H1 (cell line): ENCODE data around the gene TSPAN32. TPM values are rescaled to one million over a fixed set of nuclear protein-coding genes. Genes with fewer than 3 reads are reported as not detected.

ENCODE experiments used
- CTCF ChIA-PET: fragments of 300-600 bp; sonication (Branson Sonifier 250); formaldehyde crosslinking; loops from one replicate; lab custom pipeline; 2021; ENCODE audit not compliant: partially characterized antibody; lab: Charles Lee
- POLR2A ChIA-PET: fragments of 300-600 bp; sonication (Branson Sonifier 250); formaldehyde crosslinking; loops from one replicate; lab custom pipeline; 2021; ENCODE audit warnings: inconsistent platforms; ENCODE audit not compliant: partially characterized antibody; lab: Charles Lee
- DNase-seq, 2 experiments: peaks; one replicate each; pipeline versions ENCODE4 v3.0.0 to v3.0.0-alpha.2; 2010 to 2022; ENCODE audit warnings: low spot score in 2 of 2, low read depth in 1 of 2, mixed read lengths in 1 of 2
- FAIRE-seq: peaks from 2 replicates; lab custom pipeline; 2011; peaks lifted over from hg19 to GRCh38; lab: Jason Lieb, UNC
- H2AFZ ChIP-seq: 2 replicates; pipeline ENCODE4 v1.8.1; 2012; ENCODE audit warnings: low read length, inconsistent platforms
- H2AK5ac ChIP-seq: 2 replicates; pipeline ENCODE4 v1.6.1; 2013; ENCODE audit warnings: low read depth, low read length
- H2BK120ac ChIP-seq: replicated peaks from 2 replicates; pipeline ENCODE3; 2013; ENCODE audit warnings: low read depth, low read length, inconsistent platforms
- H2BK12ac ChIP-seq: 2 replicates; pipeline ENCODE4 v1.6.1; 2013; ENCODE audit warnings: low read depth, low read length
- H2BK15ac ChIP-seq: 2 replicates; pipeline ENCODE4 v1.6.1; 2013; ENCODE audit warnings: low read length
- H2BK20ac ChIP-seq: 2 replicates; pipeline ENCODE4 v1.6.1; 2013; ENCODE audit warnings: low read length
- H2BK5ac ChIP-seq: 2 replicates; pipeline ENCODE4 v1.6.1; 2013; ENCODE audit warnings: low read depth, low read length
- H3K14ac ChIP-seq: 2 replicates; pipeline ENCODE4 v1.6.1; 2013; ENCODE audit warnings: inconsistent platforms; ENCODE audit not compliant: insufficient read length
- H3K18ac ChIP-seq: 2 replicates; pipeline ENCODE4 v1.6.1; 2013; ENCODE audit warnings: low read length; ENCODE audit errors: extremely low read depth
- H3K23ac ChIP-seq: 2 replicates; pipeline ENCODE4 v1.6.1; 2013; ENCODE audit warnings: inconsistent platforms; ENCODE audit not compliant: insufficient read length
- H3K23me2 ChIP-seq: 2 replicates; pipeline ENCODE4 v1.6.1; 2013; ENCODE audit warnings: low read depth, low read length
- H3K27ac ChIP-seq: 2 replicates; pipeline ENCODE4 v1.6.1; 2011; ENCODE audit warnings: low read depth, low read length, inconsistent platforms
- H3K27me3 ChIP-seq, 4 experiments: replicated peaks in 1 of 4; 1 replicate in 1 of 4; 2 replicates in 3 of 4; pipeline versions ENCODE4 v1.6.1 to v1.8.1; 2011 to 2013; ENCODE audit warnings: low read length in 3 of 4, mild to moderate bottlenecking in 3 of 4, inconsistent platforms in 2 of 4, mixed read lengths in 2 of 4, moderate library complexity in 1 of 4; ENCODE audit not compliant: control insufficient read depth in 3 of 4, insufficient read depth in 3 of 4; ENCODE audit errors: extremely low read depth in 1 of 4
- H3K36me3 ChIP-seq, 4 experiments: 2 replicates each; pipeline versions ENCODE4 v1.6.1 to v1.8.1; 2011 to 2013; ENCODE audit warnings: mild to moderate bottlenecking in 4 of 4, low read length in 3 of 4, moderate library complexity in 2 of 4, control low read depth in 1 of 4, inconsistent platforms in 1 of 4; ENCODE audit not compliant: insufficient read depth in 4 of 4, control insufficient read depth in 2 of 4
- H3K4ac ChIP-seq: replicated peaks from 2 replicates; pipeline ENCODE3; 2013; ENCODE audit warnings: low read length, low read depth, mixed read lengths, inconsistent platforms; ENCODE audit not compliant: insufficient read length
- H3K4me1 ChIP-seq, 4 experiments: replicated peaks in 1 of 4; 1 replicate in 1 of 4; 2 replicates in 3 of 4; pipeline versions ENCODE4 v1.6.1 to v1.8.1; 2011 to 2013; ENCODE audit warnings: low read length in 3 of 4, inconsistent platforms in 2 of 4, mixed read lengths in 1 of 4; ENCODE audit not compliant: insufficient read depth in 4 of 4, control insufficient read depth in 3 of 4
- H3K4me2 ChIP-seq, 2 experiments: 2 replicates each; pipeline versions ENCODE4 v1.6.1 to v1.8.1; 2011 to 2013; ENCODE audit warnings: low read depth in 2 of 2, low read length in 2 of 2, control low read depth in 1 of 2, inconsistent platforms in 1 of 2, mild to moderate bottlenecking in 1 of 2; ENCODE audit not compliant: insufficient read depth in 1 of 2
- H3K4me3 ChIP-seq, 4 experiments: fragments of 200-600, 300-600 bp in 1 of 4; sonication (generic), shearing (Covaris generic), sonication (Bioruptor Twin) in 1 of 4; 2 replicates each; pipeline versions ENCODE4 v1.5.1 to v1.8.1; 2011 to 2016; ENCODE audit warnings: low read length in 4 of 4, low read depth in 3 of 4, control low read depth in 2 of 4, inconsistent platforms in 2 of 4, mild to moderate bottlenecking in 2 of 4, mixed read lengths in 1 of 4, moderate library complexity in 1 of 4; ENCODE audit not compliant: insufficient read depth in 2 of 4; ENCODE audit errors: extremely low read depth in 1 of 4
- H3K56ac ChIP-seq: replicated peaks from 2 replicates; pipeline ENCODE3; 2013; ENCODE audit warnings: low read depth, mild to moderate bottlenecking, mixed read lengths, low read length, inconsistent platforms; ENCODE audit not compliant: insufficient read length
- H3K79me1 ChIP-seq: 2 replicates; pipeline ENCODE4 v1.6.1; 2013; ENCODE audit warnings: low read depth, low read length, control low read depth
- H3K79me2 ChIP-seq, 2 experiments: 2 replicates each; pipeline versions ENCODE4 v1.6.1 to v1.8.1; 2012 to 2013; ENCODE audit warnings: low read length in 2 of 2, mild to moderate bottlenecking in 2 of 2, inconsistent platforms in 1 of 2; ENCODE audit not compliant: insufficient read depth in 2 of 2, control insufficient read depth in 1 of 2
- H3K9ac ChIP-seq, 4 experiments: replicated peaks in 1 of 4; 1 replicate in 1 of 4; 2 replicates in 3 of 4; pipeline versions ENCODE4 v1.6.1 to v1.8.1; 2011 to 2013; ENCODE audit warnings: low read depth in 3 of 4, low read length in 3 of 4, control low read depth in 2 of 4, mild to moderate bottlenecking in 2 of 4, moderate library complexity in 2 of 4, inconsistent platforms in 1 of 4; ENCODE audit errors: extremely low read depth in 1 of 4
- H3K9me3 ChIP-seq, 2 experiments: 2 replicates each; pipeline versions ENCODE4 v1.6.1 to v1.8.1; 2012 to 2013; ENCODE audit warnings: mild to moderate bottlenecking in 2 of 2, moderate library complexity in 2 of 2, control low read depth in 1 of 2, inconsistent platforms in 1 of 2, low read depth in 1 of 2, low read length in 1 of 2, mixed read lengths in 1 of 2; ENCODE audit not compliant: insufficient read depth in 2 of 2
- H4K20me1 ChIP-seq, 2 experiments: replicated peaks in 1 of 2; 2 replicates each; pipeline versions ENCODE3 to v1.8.1; 2011 to 2013; ENCODE audit warnings: inconsistent platforms in 2 of 2, low read length in 2 of 2, mild to moderate bottlenecking in 1 of 2; ENCODE audit not compliant: insufficient read depth in 2 of 2, control insufficient read depth in 1 of 2
- H4K5ac ChIP-seq: 2 replicates; pipeline ENCODE4 v1.6.1; 2013; ENCODE audit warnings: low read length, low read depth, mixed read lengths, inconsistent platforms; ENCODE audit not compliant: insufficient read length
- H4K8ac ChIP-seq: 2 replicates; pipeline ENCODE4 v1.8.0; 2013; ENCODE audit warnings: mild to moderate bottlenecking, moderate library complexity, low read length, inconsistent platforms; ENCODE audit not compliant: insufficient read depth; ENCODE audit errors: extremely low read depth
- H4K91ac ChIP-seq: replicated peaks from 2 replicates; pipeline ENCODE3; 2013; ENCODE audit warnings: low read length, mixed read lengths, inconsistent platforms; ENCODE audit not compliant: insufficient read length
- ASH2L ChIP-seq: fragments of 200-600, 300-600 bp; sonication (generic); IDR thresholded peaks from one replicate; pipeline ENCODE4 v1.7.1; 2017; ENCODE audit warnings: low read length
- BCL11A ChIP-seq, 2 experiments: IDR thresholded peaks; one replicate each; pipeline ENCODE4 v1.6.1; 2011; ENCODE audit warnings: low read depth in 2 of 2, low read length in 2 of 2, mild to moderate bottlenecking in 2 of 2
- CHD1 ChIP-seq: IDR thresholded peaks from 2 replicates; pipeline ENCODE4 v1.6.1; 2012; ENCODE audit warnings: low read depth, low read length, improper control_type of control experiment
- FOSL1 ChIP-seq: IDR thresholded peaks from 2 replicates; pipeline ENCODE4 v1.6.1; 2011; ENCODE audit warnings: mild to moderate bottlenecking, low read depth, low read length, moderate library complexity; ENCODE audit not compliant: insufficient read depth
- HDAC6 ChIP-seq: IDR thresholded peaks from one replicate; pipeline ENCODE4 v1.7.1; 2012; ENCODE audit warnings: low read depth, mild to moderate bottlenecking, inconsistent platforms, low read length, moderate library complexity
- JUND ChIP-seq: IDR thresholded peaks from 2 replicates; pipeline ENCODE4 v1.6.1; 2011; ENCODE audit warnings: mild to moderate bottlenecking, improper control_type of control experiment, low read length
- MAFK ChIP-seq: IDR thresholded peaks from 2 replicates; pipeline ENCODE4 v1.6.1; 2012; ENCODE audit warnings: low read depth, mild to moderate bottlenecking, improper control_type of control experiment, low read length
- MAX ChIP-seq: IDR thresholded peaks from 2 replicates; pipeline ENCODE4 v1.6.1; 2012; ENCODE audit warnings: inconsistent platforms
- NANOG ChIP-seq: IDR thresholded peaks from 2 replicates; pipeline ENCODE4 v1.6.1; 2011; ENCODE audit warnings: low read length, low read depth, mild to moderate bottlenecking, inconsistent platforms; ENCODE audit not compliant: insufficient read depth, poor library complexity, severe bottlenecking
- RFX5 ChIP-seq: IDR thresholded peaks from 2 replicates; pipeline ENCODE4 v1.6.1; 2011; ENCODE audit warnings: low read depth, low read length, improper control_type of control experiment, borderline replicate concordance
- SIX5 ChIP-seq: IDR thresholded peaks from 2 replicates; pipeline ENCODE4 v1.6.1; 2011; ENCODE audit warnings: mild to moderate bottlenecking, low read depth, low read length
- TAF1 ChIP-seq: IDR thresholded peaks from 2 replicates; pipeline ENCODE4 v1.6.1; 2011; ENCODE audit warnings: mild to moderate bottlenecking, low read depth, low read length
- YY1 ChIP-seq: IDR thresholded peaks from 2 replicates; pipeline ENCODE4 v1.6.1; 2011; ENCODE audit warnings: low read depth, mild to moderate bottlenecking, low read length
- WGBS, 2 experiments: shearing (Covaris generic) in 1 of 2; methylation state at CpG; one replicate each; pipeline versions ENCODE4 v1.1.6 to v1.1.7; 2013 to 2015; ENCODE audit warnings: low lambda C conversion rate in 2 of 2, mixed read lengths in 2 of 2, inconsistent platforms in 1 of 2, low coverage in 1 of 2, missing lambda C conversion rate in 1 of 2; ENCODE audit not compliant: insufficient replicate concordance in 2 of 2, insufficient coverage in 1 of 2, insufficient read length in 1 of 2; ENCODE audit errors: extremely low coverage in 1 of 2, missing lambda C conversion rate in 1 of 2; 5-methylcytosine and 5-hydroxymethylcytosine counted together
- polyA plus RNA-seq, 7 experiments: library from polyadenylated mRNA; depleted of rRNA in 3 of 7; stranded (reverse) in 5 of 7; unstranded in 2 of 7; fragments of >200 nt in 5 of 7; fragments of 200-250 nt in 2 of 7; gene quantifications; 1 replicate in 5 of 7; 2 replicates in 1 of 7; 4 replicates in 1 of 7; pipeline versions ENCODE4 v1.2.1 to v1.2.3, GENCODE V29; 2011 to 2013; ENCODE audit warnings: missing spikeins in 2 of 7, mixed read lengths in 2 of 7
- total RNA-seq: library from RNA; stranded (reverse); fragmentation: NEBNext Ultra II Directional; extraction: Animal tissue kit (Norgen Biotek cat#: 25700); gene quantifications from 2 replicates; pipeline ENCODE4 v1.2.1, GENCODE V29; 2021
- TF ChIP-seq, protein P1 (sequence below): IDR thresholded peaks from 2 replicates; pipeline ENCODE4 v1.6.1; 2011; ENCODE audit warnings: low read length, improper control_type of control experiment

Gene TSPAN32
- total and polyA plus RNA-seq, 2 of the 8 experiments (the other 6 are each of a cell fraction or from before 2014, with no cell fraction given): not detected

- no peaks in the 10 kb centered on the region for H3K79me1 ChIP-seq
- no peak overlapping the region for H2BK12ac ChIP-seq
- H4K20me1 ChIP-seq: no peaks in the 10 kb centered on the region
- FAIRE-seq: no peak
- H3K27me3 ChIP-seq: no peaks in the 10 kb centered on the region
- H3K79me2 ChIP-seq: no peaks in the 10 kb centered on the region
- H2BK5ac ChIP-seq: no peak overlapping the region
- H2AK5ac ChIP-seq: no peak overlapping the region
- H3K4me3 ChIP-seq: no peak overlapping the region
- no peak overlapping the region for H2BK120ac ChIP-seq
- H3K4ac ChIP-seq: no peak overlapping the region
- no peak overlapping the region for H2BK20ac ChIP-seq
- no peak overlapping the region for H2BK15ac ChIP-seq
- H4K8ac ChIP-seq: no peak overlapping the region
- H3K36me3 ChIP-seq: no peaks in the 10 kb centered on the region
- H2AFZ ChIP-seq: no peak overlapping the region
- H3K9ac ChIP-seq: no peak overlapping the region
- no peaks in the 10 kb centered on the region for H3K4me1 ChIP-seq
- no peak overlapping the region for H3K4me2 ChIP-seq
- POLR2A ChIA-PET: no interaction called here
- H3K18ac ChIP-seq: no peak overlapping the region
- no peak for DNase-seq
- H3K9me3 ChIP-seq: peaks cover 5 to 17% of the 10 kb centered on the region in 2 experiments; a peak in 2 of 4 replicates
- no peak overlapping the region for H3K56ac ChIP-seq
- H4K5ac ChIP-seq: no peak overlapping the region
- H3K23me2 ChIP-seq: no peaks in the 10 kb centered on the region
- no peak overlapping the region for H4K91ac ChIP-seq
- H3K14ac ChIP-seq: no peak overlapping the region
- CTCF ChIA-PET: interaction anchor here (0.5 to 1.7 kb wide), 4 partner anchors 46 to 1012 kb away, joined by 3 to 10 read pairs (median 3); no protein-coding TSS in a partner anchor
- no peak overlapping the region for H3K23ac ChIP-seq
- no peak overlapping the region for H3K27ac ChIP-seq
- WGBS, 2 experiments: 97% methylated on average over 9 of the region's 9 CpGs; no CpG with 5 or more reads in 1 of the 2 experiments
- no peak for TF ChIP-seq HDAC6
- no peak for TF ChIP-seq FOSL1
- no peak for TF ChIP-seq JUND
- no peak for TF ChIP-seq SIX5
- TF ChIP-seq RFX5: no peak
- TF ChIP-seq BCL11A (IDR thresholded peaks at IDR 0.05; ENCODE audit: low read depth in 2 of 2, low read length in 2 of 2): no peak
- no peak for TF ChIP-seq NANOG
- no peak for TF ChIP-seq MAFK
- TF ChIP-seq, protein P1, sequence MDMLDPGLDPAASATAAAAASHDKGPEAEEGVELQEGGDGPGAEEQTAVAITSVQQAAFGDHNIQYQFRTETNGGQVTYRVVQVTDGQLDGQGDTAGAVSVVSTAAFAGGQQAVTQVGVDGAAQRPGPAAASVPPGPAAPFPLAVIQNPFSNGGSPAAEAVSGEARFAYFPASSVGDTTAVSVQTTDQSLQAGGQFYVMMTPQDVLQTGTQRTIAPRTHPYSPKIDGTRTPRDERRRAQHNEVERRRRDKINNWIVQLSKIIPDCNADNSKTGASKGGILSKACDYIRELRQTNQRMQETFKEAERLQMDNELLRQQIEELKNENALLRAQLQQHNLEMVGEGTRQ: no peak
- no peak for TF ChIP-seq TAF1
- no peak for TF ChIP-seq ASH2L
- no peak for TF ChIP-seq MAX
- no peak for TF ChIP-seq CHD1
- no peak for TF ChIP-seq YY1
Measured at GRCh38 chr11:2359557-2359956, 57.7 kb downstream of the TSPAN32 start.
